Spinal cord (tissue), 10 donors: ENCODE data around the gene GINS3. TPM values are rescaled to one million over a fixed set of nuclear protein-coding genes. Genes with fewer than 3 reads are reported as not detected.
A peak's percentile ranks its signal among the peaks of the same experiment; 100 is the strongest.

Experiments
- DNase-seq, 6 donors: peaks; one replicate each; pipeline versions ENCODE4 v3.0.0 to v3.0.0-alpha.2; 2013 to 2015; ENCODE audit warnings: low spot score in 6 of 6, low read depth in 4 of 6
- H3K27ac ChIP-seq: one replicate; pipeline ENCODE4 v1.5.1; 2013; ENCODE audit warnings: low read depth, low read length, control low read depth
- H3K27me3 ChIP-seq: one replicate; pipeline ENCODE4 v1.6.1; 2013; ENCODE audit warnings: low read length; ENCODE audit not compliant: control insufficient read depth, insufficient read depth
- H3K36me3 ChIP-seq: one replicate; pipeline ENCODE4 v1.6.1; 2013; ENCODE audit warnings: low read length; ENCODE audit not compliant: control insufficient read depth, insufficient read depth
- H3K4me1 ChIP-seq: one replicate; pipeline ENCODE4 v1.6.1; 2013; ENCODE audit warnings: low read length; ENCODE audit not compliant: control insufficient read depth, insufficient read depth
- H3K4me3 ChIP-seq: one replicate; pipeline ENCODE4 v1.5.1; 2013; ENCODE audit warnings: low read depth, low read length, control low read depth
- H3K9me3 ChIP-seq: one replicate; pipeline ENCODE4 v1.6.1; 2013; ENCODE audit warnings: low read length; ENCODE audit not compliant: control insufficient read depth, insufficient read depth
- WGBS: methylation state at CpG from one replicate; pipeline ENCODE4 v1.1.5; 2013; ENCODE audit warnings: missing lambda C conversion rate; ENCODE audit not compliant: insufficient coverage; 5-methylcytosine and 5-hydroxymethylcytosine counted together
- polyA plus RNA-seq, 2 donors: library from polyadenylated mRNA; unstranded; fragments of 120-200 nt; gene quantifications; one replicate each; pipeline ENCODE4 v1.2.1, GENCODE V29; 2013; ENCODE audit not compliant: insufficient read length in 2 of 2
- total RNA-seq, 2 donors: library from RNA; depleted of rRNA in 1 of 2; stranded (reverse); fragments of 120-200 nt in 1 of 2; fragments of >200 nt in 1 of 2; gene quantifications; one replicate each; pipeline versions ENCODE4 v1.2.3 to v1.2.4, GENCODE V29; 2013 to 2014
- donor health status: healthy.

Gene GINS3
- total and polyA plus RNA-seq, 4 donors: 7.1 to 13.9 (median 11.4) TPM

GRCh38 chr16:58433569-58433951 lies 41.3 kb downstream of the GINS3 start:
- Histone ChIP-seq H3K27ac (no peak overlapping the region), H3K4me1 (no peaks in the 10 kb centered on the region), H3K36me3 (no peaks in the 10 kb centered on the region), H3K9me3 (peaks cover 1% of the 10 kb centered on the region), H3K27me3 (no peaks in the 10 kb centered on the region), H3K4me3 (no peak overlapping the region)
- 56% methylated on average over 3 of the region's 4 CpGs for WGBS
- no peak for DNase-seq

GRCh38 chr16:58435779-58436178 lies 43.5 kb downstream of the GINS3 start:
- WGBS: 75% methylated on average over 2 of the region's 2 CpGs
- no peak for DNase-seq
- no peak overlapping the region for H3K27ac ChIP-seq
- peaks cover 1% of the 10 kb centered on the region for H3K9me3 ChIP-seq
- no peaks in the 10 kb centered on the region for H3K4me1 ChIP-seq
- H3K27me3 ChIP-seq: no peaks in the 10 kb centered on the region
- H3K4me3 ChIP-seq: no peak overlapping the region
- no peaks in the 10 kb centered on the region for H3K36me3 ChIP-seq

- H3K4me3 ChIP-seq: no peak overlapping the region
- no peaks in the 10 kb centered on the region for H3K4me1 ChIP-seq
- no peaks in the 10 kb centered on the region for H3K36me3 ChIP-seq
- peak in 1 of 6 donors; percentile 67 for DNase-seq
- no CpG with 5 or more reads among the region's 3 CpGs for WGBS
- H3K27me3 ChIP-seq: no peaks in the 10 kb centered on the region
- H3K9me3 ChIP-seq: peaks cover 1% of the 10 kb centered on the region
- H3K27ac ChIP-seq: no peak overlapping the region
Observed at GRCh38 chr16:58440131-58440530, 47.9 kb downstream of the GINS3 start.

GRCh38 chr16:58442547-58442946 lies 50.3 kb downstream of the GINS3 start:
- H3K4me3 ChIP-seq: no peak overlapping the region
- H3K27me3 ChIP-seq: no peaks in the 10 kb centered on the region
- DNase-seq: no peak
- 57% methylated on average over 3 of the region's 5 CpGs for WGBS
- no peak overlapping the region for H3K27ac ChIP-seq
- H3K36me3 ChIP-seq: no peaks in the 10 kb centered on the region
- H3K4me1 ChIP-seq: no peaks in the 10 kb centered on the region
- no peaks in the 10 kb centered on the region for H3K9me3 ChIP-seq

GRCh38 chr16:58443783-58444182 lies 51.5 kb downstream of the GINS3 start:
- DNase-seq: no peak
- no peaks in the 10 kb centered on the region for H3K36me3 ChIP-seq
- no peaks in the 10 kb centered on the region for H3K9me3 ChIP-seq
- no peaks in the 10 kb centered on the region for H3K4me1 ChIP-seq
- no peak overlapping the region for H3K4me3 ChIP-seq
- H3K27ac ChIP-seq: no peak overlapping the region
- H3K27me3 ChIP-seq: no peaks in the 10 kb centered on the region
- 93% methylated on average over 3 of the region's 4 CpGs for WGBS

- H3K4me3 ChIP-seq: no peak overlapping the region
- H3K27ac ChIP-seq: no peak overlapping the region
- no CpG with 5 or more reads among the region's 2 CpGs for WGBS
- no peaks in the 10 kb centered on the region for H3K27me3 ChIP-seq
- no peaks in the 10 kb centered on the region for H3K36me3 ChIP-seq
- DNase-seq: no peak
- no peaks in the 10 kb centered on the region for H3K9me3 ChIP-seq
- no peaks in the 10 kb centered on the region for H3K4me1 ChIP-seq
Observed at GRCh38 chr16:58444265-58444664, 52.0 kb downstream of the GINS3 start.

- Histone ChIP-seq H3K36me3 (no peaks in the 10 kb centered on the region), H3K4me3 (no peak overlapping the region), H3K27me3 (no peaks in the 10 kb centered on the region), H3K9me3 (no peaks in the 10 kb centered on the region), H3K27ac (no peak overlapping the region), H3K4me1 (peaks cover 9% of the 10 kb centered on the region)
- WGBS: no CpG with 5 or more reads among the region's 2 CpGs
- peak in 1 of 6 donors; percentile 13 for DNase-seq
Observed at GRCh38 chr16:58448890-58449289, 56.6 kb downstream of the GINS3 start.

- H3K27ac ChIP-seq: no peak overlapping the region
- no peak for DNase-seq
- no peaks in the 10 kb centered on the region for H3K9me3 ChIP-seq
- H3K4me1 ChIP-seq: peaks cover 9% of the 10 kb centered on the region
- no peaks in the 10 kb centered on the region for H3K36me3 ChIP-seq
- no peaks in the 10 kb centered on the region for H3K27me3 ChIP-seq
- no peak overlapping the region for H3K4me3 ChIP-seq
- WGBS: 85% methylated on average over 4 of the region's 4 CpGs
Observed at GRCh38 chr16:58449306-58449705, 57.0 kb downstream of the GINS3 start.

GRCh38 chr16:58449768-58450167 lies 57.5 kb downstream of the GINS3 start:
- Histone ChIP-seq H3K27me3 (no peaks in the 10 kb centered on the region), H3K4me1 (peaks cover 9% of the 10 kb centered on the region), H3K27ac (no peak overlapping the region), H3K4me3 (no peak overlapping the region), H3K9me3 (no peaks in the 10 kb centered on the region), H3K36me3 (no peaks in the 10 kb centered on the region)
- DNase-seq: no peak
- WGBS: 93% methylated on average over 1 of the region's 5 CpGs

GRCh38 chr16:58450590-58450989 lies 58.3 kb downstream of the GINS3 start:
- peaks cover 9% of the 10 kb centered on the region for H3K4me1 ChIP-seq

More at GRCh38 chr16:58450590-58450989, 58.3 kb downstream of the GINS3 start:
- Histone ChIP-seq H3K9me3 (no peaks in the 10 kb centered on the region), H3K4me3 (no peak overlapping the region), H3K36me3 (no peaks in the 10 kb centered on the region), H3K27me3 (no peaks in the 10 kb centered on the region), H3K27ac (no peak overlapping the region)
- DNase-seq: no peak
- WGBS: 88% methylated on average over 2 of the region's 7 CpGs
